Activated naive CD4-positive, alpha-beta T cell treated with anti-CD3 and anti-CD28 coated beads, Interleukin-2, amount 50 U/mL, for 16 hours (primary cell): ENCODE measurements around the gene AGAP3.

ENCODE experiments used
- DNase-seq: peaks from one replicate; pipeline ENCODE4 v3.0.0-alpha.2; 2020

The AGAP3 gene

GRCh38 chr7:151110236-151110940 lies 24.1 kb downstream of the AGAP3 start:
- DNase-seq, result peak; percentile 8

GRCh38 chr7:151110941-151111645 lies 24.8 kb downstream of the AGAP3 start:
- DNase-seq, result peak; percentile 78

GRCh38 chr7:151113344-151114150 lies 27.3 kb downstream of the AGAP3 start:
- DNase-seq, result no peak

GRCh38 chr7:151114151-151115090 lies 28.1 kb downstream of the AGAP3 start:
- DNase-seq, result no peak

- peak; percentile 47 for DNase-seq
Measured at GRCh38 chr7:151115121-151115835, 29.0 kb downstream of the AGAP3 start.

GRCh38 chr7:151115836-151116418 lies 29.7 kb downstream of the AGAP3 start:
- DNase-seq, result no peak

- DNase-seq, result no peak
Measured at GRCh38 chr7:151116603-151117440, 30.5 kb downstream of the AGAP3 start.

GRCh38 chr7:151117565-151117964 lies 31.3 kb downstream of the AGAP3 start:
- no peak for DNase-seq

GRCh38 chr7:151118108-151119054 lies 32.1 kb downstream of the AGAP3 start:
- DNase-seq, result no peak

- DNase-seq, result no peak
Measured at GRCh38 chr7:151119055-151119415, 32.8 kb downstream of the AGAP3 start.

- DNase-seq, result no peak
Measured at GRCh38 chr7:151119902-151120301, 33.6 kb downstream of the AGAP3 start.

- no peak for DNase-seq
Measured at GRCh38 chr7:151120896-151121295, 34.6 kb downstream of the AGAP3 start.

- DNase-seq, result no peak
Measured at GRCh38 chr7:151121380-151122170, 35.3 kb downstream of the AGAP3 start.

- no peak for DNase-seq
Measured at GRCh38 chr7:151122276-151122675, 36.0 kb downstream of the AGAP3 start.

- DNase-seq, result no peak
Measured at GRCh38 chr7:151122796-151123157, 36.5 kb downstream of the AGAP3 start.

- DNase-seq, result no peak
Measured at GRCh38 chr7:151123158-151123821, 37.0 kb downstream of the AGAP3 start.

- DNase-seq, result peak; percentile 82
Measured at GRCh38 chr7:151123822-151124464, 37.7 kb downstream of the AGAP3 start.
